ENCODE results near the gene R3HDML.
A peak's percentile ranks its signal among the peaks of the same experiment; 100 is the strongest.
"Not testable (repeated sequence)": the region's sequence is repeated elsewhere in the genome, so short reads cannot be mapped to it uniquely, and the experiment has no call there.

The R3HDML gene

DNA sequence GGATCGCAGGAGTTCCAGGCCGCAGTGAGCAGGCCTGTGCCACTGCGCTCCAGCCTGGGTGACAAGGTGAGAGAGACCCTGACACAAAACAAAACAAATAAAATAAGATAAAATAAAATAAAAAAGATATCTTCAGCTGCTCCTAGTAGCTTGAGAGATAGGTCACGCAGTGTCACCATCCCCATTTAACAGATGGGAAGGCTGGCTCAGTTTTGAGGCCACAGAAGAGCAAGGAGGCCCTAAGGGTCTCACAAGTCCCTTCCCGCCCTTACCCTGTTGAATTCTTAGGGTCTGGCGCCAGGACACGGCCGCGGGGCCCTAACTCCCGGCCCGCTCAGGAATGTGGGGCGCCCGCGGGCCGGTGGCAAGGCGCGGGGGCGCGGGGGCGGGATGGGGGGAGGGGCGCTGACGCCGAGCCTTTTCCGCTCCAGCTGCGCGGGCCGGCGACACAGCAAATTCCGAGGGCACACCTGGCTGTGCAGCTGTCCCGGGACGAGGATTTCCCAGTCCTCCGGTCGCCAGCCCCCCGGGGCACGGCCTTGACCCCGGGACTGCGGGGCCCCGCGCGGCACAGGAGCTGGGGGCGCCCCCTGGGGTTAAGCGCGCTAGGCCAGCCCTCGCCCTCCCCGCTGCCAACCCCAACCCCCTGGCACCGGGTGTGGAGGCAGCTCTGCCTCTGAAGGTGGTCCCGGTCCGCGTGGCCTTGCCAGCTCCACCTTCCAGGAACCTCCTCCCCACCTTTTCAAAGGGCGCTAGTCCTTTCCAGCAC lies 10.3 kb upstream of the R3HDML start:
- DNase-seq (ENCODE audit: low read depth) = no peak
- peak overlapping the region; percentile 28 for H3K4me3 ChIP-seq (ENCODE audit: low read depth, low read length)

DNA sequence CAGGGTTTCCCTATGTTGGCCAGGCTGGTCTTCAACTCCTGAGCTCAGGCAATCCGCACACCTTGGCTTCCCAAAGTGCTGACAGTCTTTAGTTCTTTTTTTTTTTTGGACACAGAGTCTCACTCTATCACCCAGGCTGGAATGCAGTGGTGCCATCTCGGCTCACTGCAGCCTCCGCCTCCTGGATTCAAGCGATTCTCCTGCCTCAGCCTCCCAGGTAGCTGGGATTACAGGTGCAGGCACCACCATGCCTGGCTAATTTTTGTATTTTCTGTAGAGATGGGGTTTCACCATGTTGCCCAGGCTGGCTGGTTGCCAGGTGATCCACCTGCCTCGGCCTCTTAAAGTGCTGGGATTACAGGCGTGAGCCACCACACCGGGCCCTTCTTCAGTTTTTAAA lies 9.1 kb upstream of the R3HDML start:
- DNase-seq (ENCODE audit: low read depth); H3K4me3 ChIP-seq (ENCODE audit: low read depth, low read length): not testable (repeated sequence)

DNA sequence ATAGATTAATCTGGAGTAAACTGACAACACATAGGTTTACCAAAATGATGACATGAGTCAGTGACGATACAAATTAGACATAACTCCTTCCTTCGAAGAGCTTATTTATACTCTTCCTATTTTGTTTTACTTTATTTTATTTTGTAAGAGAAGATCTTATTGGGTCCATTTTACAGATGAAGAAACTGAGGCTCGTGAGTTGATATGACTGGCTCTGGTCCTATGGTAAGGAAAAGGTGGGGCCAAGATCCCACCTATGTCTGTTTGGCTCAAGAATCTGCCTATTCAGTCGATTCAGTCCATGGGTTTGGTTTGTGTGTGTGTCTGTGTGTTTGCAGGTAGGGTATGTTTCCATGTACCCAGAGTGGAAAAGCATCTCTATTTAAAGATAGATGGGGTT lies 8.4 kb upstream of the R3HDML start:
- DNase-seq (ENCODE audit: low read depth) = no peak

DNA sequence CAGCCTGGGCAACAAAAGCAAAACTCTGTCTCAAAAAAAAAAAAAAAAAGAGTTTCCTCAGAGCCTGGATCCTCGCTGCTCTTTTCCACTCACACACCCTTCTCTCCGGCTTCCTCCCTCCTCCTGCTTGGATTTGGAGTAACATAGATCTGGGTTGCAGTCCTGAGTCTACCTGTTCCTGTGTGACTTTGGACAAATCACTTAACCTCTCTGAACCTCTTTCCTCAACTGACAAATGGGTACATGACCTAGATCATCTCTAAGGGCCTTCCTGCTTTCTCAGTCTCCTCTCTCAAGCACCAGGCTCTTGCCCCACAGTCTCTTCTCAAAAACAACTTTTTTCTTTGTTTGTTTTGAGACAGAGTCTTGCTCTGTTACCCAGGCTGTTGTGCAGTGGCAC lies 5.6 kb upstream of the R3HDML start:
- H3K4me3 ChIP-seq (ENCODE audit: low read depth, low read length) = no peak overlapping the region
- DNase-seq (ENCODE audit: low read depth) = no peak

More for the DNA sequence above, 8.4 kb upstream of the R3HDML start:
- no peak overlapping the region for H3K4me3 ChIP-seq (ENCODE audit: low read depth, low read length)

DNA sequence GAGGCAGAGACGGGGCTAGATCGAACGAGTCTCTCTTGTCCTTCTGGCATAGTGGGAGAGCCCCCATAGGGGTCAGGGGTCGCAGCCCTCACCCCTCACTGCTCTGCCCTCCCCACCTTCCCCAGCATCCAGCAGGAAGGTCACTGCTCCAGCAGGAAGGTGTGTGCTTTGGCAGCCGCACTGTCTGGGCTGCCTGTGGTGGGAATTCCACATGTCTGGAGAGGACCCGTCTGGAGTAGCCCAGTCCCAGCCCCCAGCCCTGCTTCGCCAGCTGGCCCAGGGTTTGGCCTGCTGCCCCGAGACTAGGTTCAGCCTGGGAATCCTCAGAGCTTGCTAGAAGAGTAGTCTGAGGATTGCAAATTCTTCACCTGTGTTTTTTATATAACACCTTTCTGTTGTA lies 2.5 kb upstream of the R3HDML start:
- no peak overlapping the region for H3K4me3 ChIP-seq (ENCODE audit: low read depth, low read length)
- DNase-seq (ENCODE audit: low read depth) = no peak

DNA sequence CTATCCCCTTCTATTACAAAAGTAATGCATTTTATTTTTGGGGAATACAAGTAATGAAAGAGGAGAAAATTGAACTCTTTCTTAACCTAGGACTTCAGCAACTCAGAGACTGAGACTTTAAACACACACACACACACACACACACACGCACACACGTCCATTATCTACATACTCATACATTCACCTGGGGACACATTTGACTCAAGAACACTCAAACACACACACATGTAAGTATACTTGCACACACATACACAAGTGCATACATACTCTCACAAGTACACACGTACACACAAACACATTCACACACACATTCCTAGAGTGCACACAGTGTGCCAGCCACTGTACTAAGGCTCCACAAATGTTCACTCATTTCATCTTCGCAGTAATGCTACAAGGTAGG lies 2.1 kb upstream of the R3HDML start:
- no peak for DNase-seq (ENCODE audit: low read depth)
- no peak overlapping the region for H3K4me3 ChIP-seq (ENCODE audit: low read depth, low read length)

DNA sequence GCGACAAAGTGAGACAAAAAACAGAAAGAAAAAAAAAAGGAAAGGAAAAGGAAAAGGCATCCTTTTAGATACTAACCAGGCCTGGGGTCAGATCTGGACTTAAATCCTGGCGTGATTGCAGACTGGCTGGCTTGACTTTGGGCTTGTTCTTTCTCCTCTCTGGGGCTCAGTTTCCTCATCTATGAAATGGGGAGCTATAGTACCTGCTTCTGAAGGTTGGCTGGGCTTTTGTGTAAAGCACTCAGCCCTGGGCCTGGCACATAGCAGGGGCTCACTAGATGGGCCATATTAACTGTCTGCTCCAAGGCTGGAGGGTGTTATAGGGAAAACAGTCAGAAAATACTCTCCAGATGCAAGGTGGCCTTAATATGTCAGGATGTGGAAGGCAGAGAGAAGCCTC lies 1.2 kb upstream of the R3HDML start:
- H3K4me3 ChIP-seq (ENCODE audit: low read depth, low read length) = no peak overlapping the region
- DNase-seq (ENCODE audit: low read depth) = no peak

DNA sequence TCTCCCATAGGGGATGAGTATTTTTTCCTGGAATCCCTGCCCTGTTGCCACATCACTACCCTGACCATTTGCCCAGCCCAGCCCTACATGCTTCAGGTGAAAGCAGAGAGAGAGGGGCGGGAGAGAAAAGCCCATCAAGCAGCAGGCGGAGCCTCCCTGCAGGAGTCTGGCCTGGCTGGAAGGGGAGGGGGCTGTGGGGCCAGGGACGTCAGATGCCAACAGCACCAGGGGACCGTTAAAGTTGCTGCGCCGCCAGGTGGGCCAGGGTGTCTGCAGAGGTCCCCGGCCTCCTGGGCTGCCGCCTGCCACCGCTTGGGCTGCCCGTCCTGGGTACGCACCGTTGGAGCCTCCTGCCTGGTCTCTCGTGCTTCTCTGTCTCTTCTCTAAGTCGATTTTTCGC lies 757 bp upstream of the R3HDML start:
- DNase-seq (ENCODE audit: low read depth) = no peak

DNA sequence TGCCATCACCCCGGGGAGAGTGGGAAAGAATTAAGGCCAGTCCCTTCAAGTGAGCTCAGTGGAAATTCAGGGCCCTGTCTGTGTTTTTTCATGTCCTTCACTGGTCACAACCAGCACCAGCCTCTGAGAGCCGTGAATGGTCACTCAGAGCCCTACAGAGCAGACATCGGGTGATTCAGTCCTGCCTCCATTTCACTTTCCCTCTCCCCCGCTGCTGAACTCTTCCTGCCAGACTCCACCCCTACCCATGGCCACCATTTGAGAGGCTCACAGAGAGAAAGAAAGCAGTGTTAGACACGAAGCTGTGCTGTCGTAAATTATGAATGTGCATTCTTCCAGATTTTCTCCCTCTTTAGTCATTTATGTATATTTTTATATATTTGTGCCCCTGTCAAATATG lies 5.4 kb downstream of the R3HDML start:
- no peak overlapping the region for H3K4me3 ChIP-seq (ENCODE audit: low read depth, low read length)
- DNase-seq (ENCODE audit: low read depth) = no peak

More for the DNA sequence above, 757 bp upstream of the R3HDML start:
- no peak overlapping the region for H3K4me3 ChIP-seq (ENCODE audit: low read depth, low read length)

DNA sequence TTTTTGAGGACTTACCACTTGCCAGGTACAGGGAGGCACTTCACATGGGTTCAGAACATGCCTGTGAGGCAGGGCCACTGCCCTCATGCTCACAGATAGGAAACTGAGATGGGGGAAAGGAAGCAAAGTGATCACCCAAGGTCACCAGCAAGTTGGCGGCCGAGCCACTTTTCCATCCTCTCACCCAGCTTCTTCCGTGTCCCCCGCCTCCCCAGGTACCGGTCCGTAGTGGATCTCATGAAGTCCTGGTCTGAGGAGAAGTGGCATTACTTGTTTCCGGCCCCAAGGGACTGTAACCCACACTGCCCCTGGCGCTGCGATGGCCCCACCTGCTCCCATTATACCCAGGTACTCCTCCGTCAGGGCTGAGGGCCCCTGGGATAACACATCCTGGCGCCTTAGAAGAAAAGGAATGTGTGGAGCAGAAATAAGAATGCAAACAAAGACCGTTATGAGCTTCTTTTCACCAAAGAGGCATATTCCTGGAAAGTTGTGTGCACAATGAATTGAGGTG lies 6.4 kb downstream of the R3HDML start:
- H3K4me3 ChIP-seq (ENCODE audit: low read depth, low read length) = no peak overlapping the region
- DNase-seq (ENCODE audit: low read depth) = no peak

DNA sequence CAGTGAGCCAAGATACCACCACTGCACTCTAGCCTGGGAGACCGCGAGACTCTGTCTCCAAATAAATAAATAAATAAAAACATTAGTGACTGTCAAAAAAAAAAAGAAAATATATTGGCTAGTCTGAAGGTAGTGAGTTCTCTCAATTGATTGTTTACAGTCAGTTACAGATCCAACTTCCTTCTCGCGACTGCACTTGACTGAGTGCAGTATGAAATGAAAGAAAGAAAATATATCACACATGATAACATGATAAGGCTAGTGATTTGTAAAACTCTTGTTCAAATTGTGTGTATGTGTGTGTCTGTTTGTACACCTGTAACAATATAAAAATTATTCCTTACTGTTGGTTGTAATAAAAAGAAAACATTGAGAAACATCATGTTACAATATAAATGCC lies 7.9 kb downstream of the R3HDML start:
- no peak for DNase-seq (ENCODE audit: low read depth)
- H3K4me3 ChIP-seq (ENCODE audit: low read depth, low read length) = no peak overlapping the region

DNA sequence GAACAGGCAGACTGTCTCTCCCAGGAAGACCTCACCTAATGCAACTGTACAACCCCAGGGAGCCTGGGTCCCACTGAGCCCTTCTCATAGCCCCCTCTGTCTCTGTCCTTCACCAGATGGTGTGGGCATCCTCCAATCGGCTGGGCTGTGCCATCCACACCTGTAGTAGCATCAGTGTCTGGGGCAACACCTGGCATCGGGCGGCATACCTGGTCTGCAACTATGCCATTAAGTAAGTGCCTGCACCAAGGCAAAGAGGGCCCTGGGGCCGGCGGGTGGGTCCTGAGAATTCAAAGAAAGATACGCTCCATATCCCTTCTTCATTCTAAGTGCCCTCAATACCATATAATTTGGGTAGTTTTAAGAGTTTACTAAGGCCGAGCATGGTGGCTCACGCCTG lies 8.3 kb downstream of the R3HDML start:
- H3K4me3 ChIP-seq (ENCODE audit: low read depth, low read length) = no peak overlapping the region
- no peak for DNase-seq (ENCODE audit: low read depth)

DNA sequence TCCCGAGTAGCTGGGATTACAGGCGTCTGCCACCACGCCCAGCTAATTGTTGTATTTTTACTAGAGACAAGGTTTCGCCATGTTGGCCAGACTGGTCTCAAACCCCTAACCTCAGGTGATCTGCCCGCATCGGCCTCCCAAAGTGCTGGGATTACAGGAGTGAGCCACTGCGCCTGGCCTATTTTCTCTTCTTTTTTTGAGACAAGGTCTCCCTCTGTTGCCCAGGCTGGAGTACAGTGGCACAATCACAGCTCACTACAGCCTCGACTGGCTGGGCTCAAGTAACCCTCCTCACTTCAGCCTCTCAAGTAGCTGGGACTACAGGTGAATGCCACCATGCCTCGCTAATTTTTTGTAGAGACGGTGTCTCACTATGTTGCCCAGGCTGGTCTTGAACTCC lies 9.1 kb downstream of the R3HDML start:
- not testable (repeated sequence) for DNase-seq (ENCODE audit: low read depth); H3K4me3 ChIP-seq (ENCODE audit: low read depth, low read length)

DNA sequence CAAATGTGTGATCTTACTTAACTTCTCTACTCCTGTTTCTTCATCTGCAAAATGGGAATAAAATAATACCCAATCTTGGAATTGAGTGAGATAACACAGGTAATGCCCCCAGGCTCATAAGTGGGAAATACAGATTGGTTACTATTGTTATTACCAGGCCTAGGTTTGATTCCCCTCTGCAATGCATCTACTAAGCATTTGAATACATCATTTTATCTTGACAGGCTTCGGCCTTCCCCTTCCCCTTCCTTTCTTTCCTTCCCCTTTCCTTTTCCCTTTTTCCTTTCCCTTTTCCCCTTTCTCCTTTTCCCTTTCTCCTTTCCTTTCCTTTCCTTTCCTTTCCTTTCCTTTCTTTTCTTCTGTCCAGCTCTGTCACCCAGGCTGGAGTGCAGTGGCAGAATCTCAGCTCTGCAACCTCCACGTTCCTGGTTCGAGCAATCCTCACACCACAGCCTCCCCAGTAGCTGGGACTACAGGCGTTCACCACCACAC lies 11.4 kb downstream of the R3HDML start:
- DNase-seq (ENCODE audit: low read depth) = no peak

DNA sequence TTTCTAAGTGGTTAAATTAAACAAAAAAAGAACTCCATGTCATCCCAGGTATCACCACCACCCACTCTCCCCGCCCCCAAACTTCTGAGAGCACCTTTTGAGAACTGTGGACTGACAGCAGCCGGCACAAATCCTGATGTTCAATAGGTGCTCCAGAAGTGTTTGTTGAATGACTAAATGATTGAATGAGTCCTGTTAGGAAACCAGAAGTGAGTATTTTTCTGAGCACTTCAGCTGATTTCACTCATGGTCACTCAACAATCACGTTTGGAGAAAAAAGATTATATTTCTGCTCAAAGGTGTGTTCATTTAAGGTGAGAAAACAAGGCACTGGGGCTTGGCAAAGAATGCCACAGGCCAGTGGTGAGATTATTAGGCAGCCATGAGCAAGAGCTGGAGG lies 12.5 kb downstream of the R3HDML start:
- no peak overlapping the region for H3K4me3 ChIP-seq (ENCODE audit: low read depth, low read length)
- DNase-seq (ENCODE audit: low read depth) = no peak

More for the DNA sequence above, 11.4 kb downstream of the R3HDML start:
- H3K4me3 ChIP-seq (ENCODE audit: low read depth, low read length) = no peak overlapping the region

DNA sequence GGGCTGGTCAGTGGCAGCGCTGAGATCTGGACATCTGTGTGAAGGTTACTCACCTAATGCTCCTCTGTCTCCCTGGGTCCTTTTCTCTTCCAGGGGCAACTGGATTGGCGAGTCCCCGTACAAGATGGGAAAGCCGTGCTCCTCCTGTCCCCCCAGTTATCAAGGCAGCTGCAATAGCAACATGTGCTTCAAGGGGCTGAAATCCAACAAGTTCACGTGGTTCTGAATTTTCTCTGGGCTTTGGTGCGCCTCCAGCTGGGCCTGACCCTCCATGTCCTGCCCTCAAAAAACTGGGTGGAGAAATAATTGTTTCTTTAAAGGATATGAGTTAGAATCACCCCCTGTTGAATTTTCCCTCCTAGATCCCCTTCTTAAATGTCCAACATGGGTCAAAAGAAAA lies 13.7 kb downstream of the R3HDML start:
- H3K4me3 ChIP-seq (ENCODE audit: low read depth, low read length) = no peak overlapping the region
- DNase-seq (ENCODE audit: low read depth) = no peak

DNA sequence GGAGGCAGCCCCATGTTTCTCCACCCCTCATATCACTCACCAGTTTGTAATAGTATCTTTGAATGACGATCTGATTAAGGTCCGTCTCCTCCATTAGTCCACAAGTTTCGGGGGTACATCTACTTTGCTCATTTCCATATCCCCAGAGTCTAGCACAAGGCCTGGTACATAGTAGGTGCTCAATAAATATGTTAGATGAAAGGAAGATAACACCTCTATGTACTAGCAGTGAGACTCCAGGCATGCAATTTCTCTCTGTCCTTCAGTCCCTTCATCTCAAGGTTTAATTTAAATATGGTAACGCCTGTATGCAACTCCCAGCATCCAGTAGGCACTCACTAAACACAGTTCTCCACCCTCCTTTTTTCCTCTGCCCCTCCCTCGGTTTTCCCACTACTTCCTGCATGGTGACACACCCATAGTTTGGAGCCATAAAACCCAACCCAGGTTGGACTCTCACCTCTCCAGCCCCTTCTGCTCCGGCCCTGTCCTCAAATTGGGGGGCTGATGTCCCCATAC lies 18.2 kb downstream of the R3HDML start:
- no peak for DNase-seq (ENCODE audit: low read depth)
- no peak overlapping the region for H3K4me3 ChIP-seq (ENCODE audit: low read depth, low read length)

DNA sequence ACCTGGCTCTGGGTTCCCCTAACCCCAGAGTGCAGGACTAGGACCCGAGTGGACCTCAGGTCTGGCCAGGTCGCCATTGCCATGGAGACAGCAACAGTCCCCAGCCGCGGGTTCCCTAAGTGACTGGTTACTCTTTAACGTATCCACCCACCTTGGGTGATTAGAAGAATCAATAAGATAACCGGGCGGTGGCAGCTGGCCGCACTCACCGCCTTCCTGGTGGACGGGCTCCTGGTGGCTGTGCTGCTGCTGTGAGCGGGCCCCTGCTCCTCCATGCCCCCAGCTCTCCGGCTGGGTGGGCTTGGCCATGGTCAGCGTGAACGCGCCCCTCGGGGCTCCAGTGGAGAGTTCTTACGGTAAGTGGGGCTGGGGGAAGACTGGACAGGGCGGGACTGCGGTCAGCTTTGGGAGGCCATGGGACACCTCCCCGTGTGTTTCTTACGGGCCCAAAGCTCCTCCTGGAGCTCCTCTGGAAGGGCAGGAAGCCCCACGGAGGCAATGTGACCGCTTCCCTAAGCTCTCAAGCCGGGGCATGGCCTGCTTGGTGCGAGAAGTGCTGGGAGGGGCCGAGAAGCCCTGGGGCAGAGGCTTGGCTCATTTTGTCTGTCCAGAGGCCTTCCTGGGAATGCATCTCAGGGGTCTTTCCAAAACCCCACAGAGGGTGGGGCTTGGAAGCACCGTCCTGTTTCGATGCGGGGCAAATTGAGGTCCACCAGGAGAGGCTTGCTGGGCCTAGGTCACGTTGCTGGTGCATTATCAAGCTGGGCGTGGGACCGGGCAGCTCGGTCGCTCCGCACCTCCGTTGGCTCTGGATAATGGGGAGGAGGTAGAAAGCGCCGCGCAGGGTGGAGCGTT lies 18.9 kb downstream of the R3HDML start, which contains the start of gene HNF4A:
Gene HNF4A, plus strand, starts transcription at position 202 of the 855 bp plus-strand sequence. Its CDS starts 106 bp downstream, at position 308.
- no peak within 1 kb of the TSS for H3K4me3 ChIP-seq (ENCODE audit: low read depth, low read length)
- no peak for DNase-seq (ENCODE audit: low read depth)

DNA sequence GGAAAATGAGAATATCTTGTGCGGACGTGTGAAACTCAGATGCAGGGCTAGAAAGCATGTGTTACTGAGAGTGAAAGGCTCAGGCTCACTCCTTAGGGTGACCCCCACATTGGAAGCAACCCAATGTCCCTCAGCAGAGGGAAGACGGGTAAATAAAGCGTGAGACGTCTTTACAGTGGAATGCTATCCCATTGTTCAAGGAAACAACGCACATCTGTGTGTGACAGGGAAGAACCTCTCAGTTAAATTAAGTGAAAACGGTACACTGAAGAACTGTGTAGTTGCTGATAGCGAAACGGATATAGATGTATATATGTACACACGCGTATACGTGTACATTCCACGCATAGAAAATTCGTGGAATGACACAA lies 19.5 kb downstream of the R3HDML start:
- no peak for DNase-seq (ENCODE audit: low read depth)
- no peak overlapping the region for H3K4me3 ChIP-seq (ENCODE audit: low read depth, low read length)

DNA sequence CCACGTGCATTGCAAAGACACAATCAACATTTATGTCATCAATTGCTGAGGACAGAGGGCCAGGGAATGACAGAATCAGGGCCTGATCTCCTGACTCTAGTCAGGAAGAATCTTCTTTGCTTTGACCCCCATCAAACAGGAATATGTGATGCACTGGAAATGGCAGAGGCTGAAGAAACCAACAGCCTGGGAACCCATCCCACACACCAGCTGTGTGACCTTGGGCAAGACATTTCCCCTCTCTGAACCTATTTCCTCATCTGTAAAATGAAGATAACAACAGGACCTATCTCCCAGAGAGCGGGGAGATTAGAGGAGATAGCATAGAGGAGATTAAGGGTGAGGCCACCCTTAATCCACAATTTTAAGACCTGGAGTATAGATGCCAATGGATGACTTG lies 20.2 kb downstream of the R3HDML start:
- no peak for DNase-seq (ENCODE audit: low read depth)
- H3K4me3 ChIP-seq (ENCODE audit: low read depth, low read length) = no peak overlapping the region

All from skeletal muscle cell (primary cell).